HG03520 (cell line): ENCODE results near the gene KCNQ1OT1.

Experiments
- ATAC-seq: cut with Tn5 transposase; IDR thresholded peaks from one replicate; pipeline ENCODE4 v1.9.1; 2021; ENCODE audit warnings: mild to moderate bottlenecking, moderate library complexity; ENCODE audit not compliant: unreplicated experiment

Gene KCNQ1OT1

GRCh38 chr11:2574043-2574552, 125.7 kb downstream of the KCNQ1OT1 start:
- no peak for ATAC-seq

DNA sequence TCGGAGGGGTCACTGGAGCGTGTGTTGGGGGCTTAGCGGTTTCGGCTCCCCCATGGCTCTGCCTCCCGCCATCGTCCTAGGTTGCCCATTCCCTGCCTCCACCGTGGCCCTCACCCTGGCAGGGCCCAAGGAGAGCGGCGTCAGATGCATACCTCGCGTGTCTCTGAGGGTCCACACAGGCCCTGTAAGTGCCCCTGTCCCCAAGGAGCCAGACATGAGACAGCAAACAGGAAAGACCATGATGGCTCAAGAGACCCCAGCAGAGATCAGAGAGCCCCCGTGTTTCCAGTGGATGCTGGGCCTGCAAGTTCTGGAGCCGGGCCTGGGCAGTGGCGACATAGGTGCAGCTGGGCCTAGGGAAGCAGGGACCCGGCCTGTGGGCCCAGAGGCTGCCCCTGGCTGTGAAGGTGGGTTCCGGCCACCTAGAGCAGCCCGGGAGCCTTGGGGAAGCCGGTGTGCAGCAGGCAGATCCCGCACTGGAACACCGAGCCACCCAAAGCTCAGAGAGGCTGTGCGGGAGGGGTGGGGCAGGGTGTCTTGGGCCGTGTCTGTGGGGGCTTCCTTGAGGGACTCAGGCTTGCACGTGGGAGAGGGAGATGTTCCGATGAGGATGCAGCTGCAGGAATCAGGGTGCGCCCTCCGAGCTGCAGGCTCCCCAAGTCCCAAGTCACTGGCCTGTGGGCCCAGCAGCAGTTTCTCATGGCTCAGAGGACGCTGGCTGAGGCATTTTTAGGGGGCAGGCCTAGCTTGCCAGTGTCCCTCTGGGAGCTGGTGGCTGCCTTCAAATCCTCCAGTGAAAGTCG, 126.4 kb downstream of the KCNQ1OT1 start:
- no peak for ATAC-seq

- ATAC-seq: no peak
Observed at GRCh38 chr11:2572491-2573239, 127.1 kb downstream of the KCNQ1OT1 start.

DNA sequence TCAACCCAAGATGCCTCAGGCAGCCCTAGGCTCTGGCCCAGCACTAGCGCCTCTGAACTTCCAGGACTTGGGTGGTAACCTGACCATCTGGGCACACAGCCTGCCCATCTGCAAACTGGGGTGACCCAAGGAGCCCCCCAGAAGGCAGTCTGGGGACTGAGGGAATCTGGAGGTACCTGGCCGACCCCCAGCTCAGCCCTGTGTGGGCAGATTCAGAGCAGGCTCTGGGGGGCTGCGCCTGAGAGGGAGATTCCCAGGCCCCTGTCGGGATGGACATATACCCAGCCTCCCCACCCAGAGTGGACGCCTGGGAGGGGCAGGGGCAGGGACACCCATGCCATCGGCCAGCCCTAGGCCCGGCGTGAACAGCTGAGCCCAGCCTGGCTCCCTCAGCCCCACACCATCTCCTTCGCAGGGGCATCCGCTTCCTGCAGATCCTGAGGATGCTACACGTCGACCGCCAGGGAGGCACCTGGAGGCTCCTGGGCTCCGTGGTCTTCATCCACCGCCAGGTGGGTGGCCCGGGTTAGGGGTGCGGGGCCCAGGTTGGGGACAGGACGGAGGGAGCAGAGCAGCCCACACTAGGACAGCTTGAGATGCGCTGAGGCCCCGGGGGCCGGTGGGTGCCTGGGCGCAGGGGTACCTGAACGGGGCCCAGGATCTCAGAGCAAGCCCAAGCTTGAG, 128.1 kb downstream of the KCNQ1OT1 start:
- no peak for ATAC-seq

GRCh38 chr11:2570841-2571597, 128.8 kb downstream of the KCNQ1OT1 start:
- no peak for ATAC-seq

DNA sequence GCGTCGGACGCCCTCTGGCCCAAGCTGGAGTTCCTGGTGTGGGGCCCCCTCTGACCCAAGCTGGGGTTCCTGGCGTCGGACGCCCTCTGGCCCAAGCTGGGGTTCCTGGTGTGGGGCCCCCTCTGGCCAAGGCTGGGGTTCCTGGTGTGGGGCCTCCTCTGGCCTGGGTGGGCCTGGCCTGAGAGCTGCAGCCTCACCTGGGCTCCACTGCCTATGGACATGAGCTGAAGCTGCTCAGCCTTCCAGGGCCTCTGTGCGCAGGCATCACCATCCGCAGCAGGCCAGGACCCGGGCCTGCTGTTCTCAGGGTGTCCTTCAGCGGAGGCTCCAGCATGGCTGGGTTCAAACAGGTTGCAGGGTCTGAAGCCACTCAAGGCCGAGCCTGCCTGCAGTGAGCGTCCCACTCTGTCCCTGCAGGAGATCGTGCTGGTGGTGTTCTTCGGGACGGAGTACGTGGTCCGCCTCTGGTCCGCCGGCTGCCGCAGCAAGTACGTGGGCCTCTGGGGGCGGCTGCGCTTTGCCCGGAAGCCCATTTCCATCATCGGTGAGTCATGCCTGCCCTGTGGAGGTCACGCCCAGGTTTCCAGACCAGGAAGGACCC, 129.5 kb downstream of the KCNQ1OT1 start:
- no peak for ATAC-seq

GRCh38 chr11:2569731-2570210, 130.0 kb downstream of the KCNQ1OT1 start:
- ATAC-seq: no peak

DNA sequence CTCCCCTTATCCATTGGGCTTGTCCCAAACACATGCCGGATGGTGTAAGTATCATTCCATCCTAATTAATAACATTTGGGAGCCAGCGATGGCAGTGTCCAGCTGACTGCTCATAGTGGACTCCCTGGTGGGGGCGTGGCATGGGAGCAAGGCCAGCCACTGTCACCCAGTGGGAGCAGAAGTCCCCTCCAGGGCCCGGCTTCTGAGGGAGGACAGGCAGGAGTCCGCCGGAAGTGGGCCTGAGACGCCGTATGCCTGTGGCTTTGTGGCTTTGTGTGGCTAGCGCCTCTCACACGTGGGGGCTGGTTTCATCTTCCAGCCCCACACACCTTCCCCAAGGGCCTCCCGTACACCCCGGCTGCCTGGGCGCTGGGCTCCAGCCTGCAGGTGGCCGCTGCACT, 130.5 kb downstream of the KCNQ1OT1 start:
- ATAC-seq: no peak

- ATAC-seq: no peak
Observed at GRCh38 chr11:2567026-2567671, 132.6 kb downstream of the KCNQ1OT1 start.

- no peak for ATAC-seq
Observed at GRCh38 chr11:2566223-2567025, 133.4 kb downstream of the KCNQ1OT1 start.

- ATAC-seq: no peak
Observed at GRCh38 chr11:2565447-2566222, 134.2 kb downstream of the KCNQ1OT1 start.

- no peak for ATAC-seq
Observed at GRCh38 chr11:2564588-2565425, 135.0 kb downstream of the KCNQ1OT1 start.

DNA sequence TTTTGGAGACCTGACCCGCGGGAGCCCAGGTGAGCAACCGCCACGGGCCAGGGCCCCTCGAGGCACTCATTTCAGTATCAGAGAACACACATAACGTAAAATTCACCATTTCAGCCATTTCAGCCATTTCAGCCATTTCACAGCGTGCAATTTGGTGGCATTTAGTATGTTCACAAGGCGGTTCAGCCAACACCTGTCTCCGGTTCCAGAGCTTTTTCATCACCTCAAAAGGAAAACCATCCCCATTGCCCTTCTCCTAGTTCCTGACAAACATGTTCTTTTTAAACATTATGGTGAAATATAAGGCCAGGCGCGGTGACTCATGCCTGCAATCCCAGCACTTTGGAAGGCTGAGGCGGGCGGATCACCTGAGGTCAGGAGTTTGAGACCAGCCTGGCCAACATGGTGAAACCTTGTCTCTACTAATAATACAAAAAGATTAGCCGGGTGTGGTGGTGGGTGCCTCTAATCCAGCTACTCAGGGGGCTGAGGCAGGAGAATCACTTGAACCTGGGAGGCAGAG, 135.7 kb downstream of the KCNQ1OT1 start:
- no peak for ATAC-seq

- ATAC-seq: no peak
Observed at GRCh38 chr11:2563213-2564007, 136.4 kb downstream of the KCNQ1OT1 start.

GRCh38 chr11:2562890-2563212, 136.9 kb downstream of the KCNQ1OT1 start:
- no peak for ATAC-seq
